HCT116 (cell line): ENCODE measurements around the gene APOM. TPM values are rescaled to one million over a fixed set of nuclear protein-coding genes. Genes with fewer than 3 reads are reported as not detected.

Experiments
- ATAC-seq: fragments of 200-7000 bp; cut with Tn5 transposase; 2 replicates; pipeline ENCODE4 v1.9.1; 2020; ENCODE audit warnings: mild to moderate bottlenecking, moderate library complexity
- BruUV-seq: library from RNA; stranded (reverse); fragments of 400-500 nt; replicated peaks from 2 replicates; lab custom pipeline; 2021; lab: Mats Ljungman, UMichigan
- CTCF ChIA-PET: fragments of 300-600 bp; sonication (Branson Sonifier 250); formaldehyde crosslinking; loops from one replicate; lab custom pipeline; 2021; ENCODE audit warnings: antibody characterized with exemption; lab: Charles Lee
- POLR2A ChIA-PET: fragments of 300-600, 350-600 bp; sonication (Branson Sonifier 250); formaldehyde crosslinking; loops from one replicate; lab custom pipeline; 2021; ENCODE audit warnings: antibody characterized with exemption; lab: Charles Lee
- RAD21 ChIA-PET, 2 experiments: fragments of 300-600 bp; sonication (Branson Sonifier 250); formaldehyde crosslinking; loops; one replicate each; lab custom pipeline; 2023; ENCODE audit warnings: low total read pairs in 2 of 2; ENCODE audit not compliant: uncharacterized antibody in 2 of 2, unreplicated experiment in 2 of 2, low non-redundant PET in 1 of 2; lab: Charles Lee
- DNase-seq: peaks from one replicate; pipeline ENCODE4 v3.0.0-alpha.2; 2010; ENCODE audit warnings: low read depth, low spot score
- H2AFZ ChIP-seq: fragments of 200-600 bp; shearing (Covaris generic), sonication (generic); 2 replicates; pipeline ENCODE4 v1.6.1; 2017; ENCODE audit warnings: low read depth, mixed run types, mixed read lengths, antibody characterized with exemption, low read length; ENCODE audit not compliant: poor library complexity, severe bottlenecking
- H3K27ac ChIP-seq: 2 replicates; pipeline ENCODE4 v1.5.1; 2012; ENCODE audit warnings: low read depth, low read length
- H3K27me3 ChIP-seq: fragments of 200-600 bp; sonication (generic); 2 replicates; pipeline ENCODE4 v1.6.1; 2016; ENCODE audit warnings: mixed run types, low read length, mixed read lengths; ENCODE audit not compliant: insufficient read depth
- H3K36me3 ChIP-seq, 2 experiments: fragments of 200-500 bp in 1 of 2; fragments of 200-600 bp in 1 of 2; sonication (Bioruptor generic) in 1 of 2; sonication (generic) in 1 of 2; 2 replicates each; pipeline versions ENCODE4 v1.5.1 to v1.6.1; 2014 to 2016; ENCODE audit warnings: low read length in 2 of 2, inconsistent platforms in 1 of 2, mixed read lengths in 1 of 2, mixed run types in 1 of 2; ENCODE audit not compliant: insufficient read depth in 2 of 2, control insufficient read depth in 1 of 2
- H3K4me1 ChIP-seq, 2 experiments: fragments of 200-600 bp in 1 of 2; sonication (generic) in 1 of 2; 2 replicates each; pipeline versions ENCODE4 v1.5.1 to v1.6.1; 2012 to 2017; ENCODE audit warnings: low read length in 2 of 2, inconsistent platforms in 1 of 2, mild to moderate bottlenecking in 1 of 2, mixed read lengths in 1 of 2, mixed run types in 1 of 2, moderate library complexity in 1 of 2; ENCODE audit not compliant: insufficient read depth in 2 of 2, control insufficient read depth in 1 of 2
- H3K4me2 ChIP-seq: fragments of 200-600 bp; sonication (generic); 2 replicates; pipeline ENCODE4 v1.6.1; 2017; ENCODE audit warnings: mixed run types, low read length, mixed read lengths
- H3K4me3 ChIP-seq, 2 experiments: fragments of 200-600 bp in 1 of 2; sonication (generic) in 1 of 2; replicated peaks in 1 of 2; 2 replicates each; pipeline ENCODE4 v1.5.1; 2011 to 2016; ENCODE audit warnings: low read length in 2 of 2, control low read depth in 1 of 2, low read depth in 1 of 2, mild to moderate bottlenecking in 1 of 2, mixed read lengths in 1 of 2, mixed run types in 1 of 2
- H3K79me2 ChIP-seq: fragments of 200-600 bp; sonication (generic); 2 replicates; pipeline ENCODE4 v1.6.1; 2017; ENCODE audit warnings: mild to moderate bottlenecking, mixed run types, low read length, moderate library complexity, mixed read lengths; ENCODE audit not compliant: insufficient read depth
- H3K9ac ChIP-seq: fragments of 200-600 bp; sonication (generic); 2 replicates; pipeline ENCODE4 v1.6.1; 2016; ENCODE audit warnings: low read length, mixed read lengths
- H3K9me2 ChIP-seq: fragments of 200-600 bp; sonication (generic), shearing (Covaris generic); 2 replicates; pipeline ENCODE4 v1.6.1; 2017; ENCODE audit warnings: mixed run types, mild to moderate bottlenecking, moderate library complexity; ENCODE audit not compliant: insufficient read depth
- H3K9me3 ChIP-seq, 2 experiments: fragments of 200-500 bp in 1 of 2; fragments of 200-600 bp in 1 of 2; sonication (Bioruptor generic) in 1 of 2; sonication (generic) in 1 of 2; 2 replicates each; pipeline ENCODE4 v1.6.1; 2014 to 2017; ENCODE audit warnings: low read length in 2 of 2, mixed read lengths in 2 of 2, inconsistent platforms in 1 of 2, low read depth in 1 of 2, mild to moderate bottlenecking in 1 of 2, mixed run types in 1 of 2, moderate library complexity in 1 of 2; ENCODE audit not compliant: control insufficient read depth in 1 of 2, insufficient read depth in 1 of 2
- H4K20me1 ChIP-seq: fragments of 200-600 bp; sonication (generic), shearing (Covaris generic); 2 replicates; pipeline ENCODE4 v1.6.1; 2017; ENCODE audit warnings: mixed run types, mild to moderate bottlenecking, moderate library complexity; ENCODE audit not compliant: insufficient read depth
- CBX3 ChIP-seq: IDR thresholded peaks from 2 replicates; pipeline ENCODE4 v1.6.1; 2012; ENCODE audit warnings: low read depth
- CEBPB ChIP-seq: IDR thresholded peaks from 2 replicates; pipeline ENCODE4 v1.6.1; 2012; ENCODE audit warnings: low read depth
- EGR1 ChIP-seq: IDR thresholded peaks from 2 replicates; pipeline ENCODE4 v1.6.1; 2012; ENCODE audit warnings: low read depth
- ELF1 ChIP-seq: IDR thresholded peaks from 2 replicates; pipeline ENCODE4 v1.6.1; 2012; ENCODE audit warnings: low read depth, borderline replicate concordance
- EZH2 ChIP-seq: fragments of 200-600 bp; sonication (generic); IDR thresholded peaks from 2 replicates; pipeline ENCODE4 v1.6.1; 2017; ENCODE audit warnings: antibody characterized with exemption, mixed run types
- EZH2phosphoT487 ChIP-seq: fragments of 200-600 bp; IDR thresholded peaks from 2 replicates; pipeline ENCODE4 v1.6.1; 2018; ENCODE audit warnings: antibody characterized with exemption, borderline replicate concordance
- FOSL1 ChIP-seq: IDR thresholded peaks from 2 replicates; pipeline ENCODE4 v1.6.1; 2012; ENCODE audit warnings: low read depth
- JUND ChIP-seq: IDR thresholded peaks from 2 replicates; pipeline ENCODE4 v1.6.1; 2012
- POLR2A ChIP-seq: IDR thresholded peaks from 2 replicates; pipeline ENCODE4 v1.7.0; 2011; ENCODE audit warnings: borderline replicate concordance; ENCODE audit not compliant: insufficient read depth, insufficient read length; ENCODE audit errors: extremely low read depth
- POLR2AphosphoS5 ChIP-seq: IDR thresholded peaks from 2 replicates; pipeline ENCODE4 v1.6.1; 2011; ENCODE audit warnings: mild to moderate bottlenecking, low read depth, low read length, moderate library complexity
- SIN3A ChIP-seq: IDR thresholded peaks from 2 replicates; pipeline ENCODE4 v1.6.1; 2012; ENCODE audit warnings: low read depth
- SP1 ChIP-seq: IDR thresholded peaks from 2 replicates; pipeline ENCODE4 v1.6.1; 2012; ENCODE audit warnings: low read depth
- SRF ChIP-seq: IDR thresholded peaks from 2 replicates; pipeline ENCODE4 v1.6.1; 2012; ENCODE audit warnings: low read depth
- TCF7L2 ChIP-seq: IDR thresholded peaks from 2 replicates; pipeline ENCODE4 v1.7.0; 2011; ENCODE audit warnings: borderline replicate concordance, inconsistent platforms; ENCODE audit not compliant: insufficient read depth, insufficient read length; ENCODE audit errors: extremely low read depth
- YY1 ChIP-seq: IDR thresholded peaks from 2 replicates; pipeline ENCODE4 v1.6.1; 2011; ENCODE audit warnings: low read length, low read depth, moderate library complexity, mild to moderate bottlenecking; ENCODE audit not compliant: insufficient replicate concordance; ENCODE audit errors: extremely low read depth
- ZFX ChIP-seq: fragments of 450-650 bp; IDR thresholded peaks from 2 replicates; pipeline ENCODE4 v1.6.1; 2017
- intact Hi-C: fragments of 100-400 bp; cut with micrococcal nuclease; formaldehyde crosslinking; loops from 2 replicates; pipeline ENCODE4 v1.10.0; 2022
- total RNA-seq: library from RNA; stranded (reverse); gene quantifications from one replicate; pipeline ENCODE4 v1.2.1, GENCODE V29; 2021; ENCODE audit not compliant: unreplicated experiment
- TF ChIP-seq, protein P1 (sequence below): IDR thresholded peaks from 2 replicates; pipeline ENCODE4 v1.6.1; 2011; ENCODE audit warnings: mild to moderate bottlenecking, low read length, moderate library complexity; ENCODE audit not compliant: insufficient replicate concordance; ENCODE audit errors: extremely low read depth
- TF ChIP-seq, protein P2 (sequence below), 3 experiments: fragments of 200-600 bp in 1 of 3; sonication (generic) in 1 of 3; IDR thresholded peaks in 2 of 3; conservative IDR thresholded peaks in 1 of 3; 2 replicates each; pipeline ENCODE4 v1.5.1; 2012 to 2017; ENCODE audit warnings: low read depth in 2 of 3, low read length in 2 of 3, antibody characterized with exemption in 1 of 3, borderline replicate concordance in 1 of 3, control low read depth in 1 of 3, mild to moderate bottlenecking in 1 of 3, mixed read lengths in 1 of 3, mixed run types in 1 of 3, moderate library complexity in 1 of 3; ENCODE audit not compliant: insufficient read depth in 1 of 3

APOM gene
- total RNA-seq, 1 experiment from 2014 or later, result 2.2 TPM

DNA sequence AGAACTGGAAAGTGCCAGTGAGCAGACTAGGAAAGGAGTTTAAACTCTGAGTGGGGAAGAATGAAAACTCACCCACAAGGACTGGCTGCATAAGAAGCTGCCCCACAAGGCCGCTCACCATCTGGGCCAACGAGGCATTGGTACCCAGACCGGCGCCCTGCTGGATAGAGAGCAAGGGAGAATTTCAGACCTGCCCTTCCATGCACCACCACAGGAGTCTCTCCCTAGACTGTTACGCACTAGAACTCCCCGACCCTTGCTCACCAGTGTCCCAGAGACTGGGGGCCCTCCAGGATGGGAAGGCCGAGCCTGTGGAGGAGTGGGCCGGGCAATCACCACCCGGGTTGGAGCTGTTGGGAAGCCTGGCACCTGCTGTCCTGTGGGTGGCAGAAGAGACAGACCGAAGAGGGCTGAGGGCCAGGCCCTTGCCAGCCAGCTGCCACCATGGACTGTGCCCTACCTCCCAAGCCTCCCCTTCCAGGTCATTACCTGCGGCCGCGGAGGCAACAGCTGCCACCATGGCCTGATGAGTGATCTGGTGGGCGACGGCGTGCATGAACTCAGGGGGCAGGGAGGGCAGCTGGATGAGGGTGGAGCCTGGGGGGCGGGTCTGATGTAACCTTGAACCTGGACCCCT is 11.8 kb upstream of the APOM start (continued):
- TF ChIP-seq, protein P1, sequence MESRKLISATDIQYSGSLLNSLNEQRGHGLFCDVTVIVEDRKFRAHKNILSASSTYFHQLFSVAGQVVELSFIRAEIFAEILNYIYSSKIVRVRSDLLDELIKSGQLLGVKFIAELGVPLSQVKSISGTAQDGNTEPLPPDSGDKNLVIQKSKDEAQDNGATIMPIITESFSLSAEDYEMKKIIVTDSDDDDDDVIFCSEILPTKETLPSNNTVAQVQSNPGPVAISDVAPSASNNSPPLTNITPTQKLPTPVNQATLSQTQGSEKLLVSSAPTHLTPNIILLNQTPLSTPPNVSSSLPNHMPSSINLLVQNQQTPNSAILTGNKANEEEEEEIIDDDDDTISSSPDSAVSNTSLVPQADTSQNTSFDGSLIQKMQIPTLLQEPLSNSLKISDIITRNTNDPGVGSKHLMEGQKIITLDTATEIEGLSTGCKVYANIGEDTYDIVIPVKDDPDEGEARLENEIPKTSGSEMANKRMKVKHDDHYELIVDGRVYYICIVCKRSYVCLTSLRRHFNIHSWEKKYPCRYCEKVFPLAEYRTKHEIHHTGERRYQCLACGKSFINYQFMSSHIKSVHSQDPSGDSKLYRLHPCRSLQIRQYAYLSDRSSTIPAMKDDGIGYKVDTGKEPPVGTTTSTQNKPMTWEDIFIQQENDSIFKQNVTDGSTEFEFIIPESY, result no peak
- TF ChIP-seq EGR1, result no peak
- no peak for TF ChIP-seq YY1
- no peak for TF ChIP-seq EZH2phosphoT487
- no peak for TF ChIP-seq JUND
- TF ChIP-seq SRF, result no peak

DNA sequence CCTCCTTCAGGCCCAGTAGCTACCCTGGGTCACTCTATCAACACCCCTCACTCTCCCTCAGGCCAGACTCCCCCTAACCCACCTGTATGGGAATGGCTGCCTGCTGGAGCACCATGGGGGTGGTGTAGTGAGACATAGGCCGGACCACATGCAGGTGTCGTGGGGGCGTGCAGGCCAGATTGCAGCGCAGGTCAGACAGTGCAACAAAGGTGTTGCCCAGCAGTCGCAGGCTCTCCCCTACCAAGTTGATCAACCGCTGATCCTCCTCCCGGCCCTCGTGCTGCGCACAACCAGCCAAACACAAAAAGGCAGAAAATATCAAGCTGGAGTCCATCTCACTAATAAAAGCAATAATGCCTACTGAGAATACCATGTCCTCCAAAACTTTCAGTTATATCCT is 10.4 kb upstream of the APOM start:
- CTCF ChIA-PET, result no interaction called here
- Histone ChIP-seq H2AFZ (no peak overlapping the region), H3K4me1 (no peaks in the 10 kb centered on the region), H3K9ac (no peak overlapping the region), H3K36me3 (peaks cover 58 to 70% of the 10 kb centered on the region in 2 experiments), H3K4me3 (no peak overlapping the region), H3K9me2 (no peaks in the 10 kb centered on the region), H3K4me2 (no peak overlapping the region), H3K9me3 (no peaks in the 10 kb centered on the region), H3K79me2 (peaks cover 33% of the 10 kb centered on the region), H4K20me1 (no peaks in the 10 kb centered on the region), H3K27me3 (no peaks in the 10 kb centered on the region), H3K27ac (no peak overlapping the region)
- TF ChIP-seq POLR2AphosphoS5, result no peak
- TF ChIP-seq, protein P2, sequence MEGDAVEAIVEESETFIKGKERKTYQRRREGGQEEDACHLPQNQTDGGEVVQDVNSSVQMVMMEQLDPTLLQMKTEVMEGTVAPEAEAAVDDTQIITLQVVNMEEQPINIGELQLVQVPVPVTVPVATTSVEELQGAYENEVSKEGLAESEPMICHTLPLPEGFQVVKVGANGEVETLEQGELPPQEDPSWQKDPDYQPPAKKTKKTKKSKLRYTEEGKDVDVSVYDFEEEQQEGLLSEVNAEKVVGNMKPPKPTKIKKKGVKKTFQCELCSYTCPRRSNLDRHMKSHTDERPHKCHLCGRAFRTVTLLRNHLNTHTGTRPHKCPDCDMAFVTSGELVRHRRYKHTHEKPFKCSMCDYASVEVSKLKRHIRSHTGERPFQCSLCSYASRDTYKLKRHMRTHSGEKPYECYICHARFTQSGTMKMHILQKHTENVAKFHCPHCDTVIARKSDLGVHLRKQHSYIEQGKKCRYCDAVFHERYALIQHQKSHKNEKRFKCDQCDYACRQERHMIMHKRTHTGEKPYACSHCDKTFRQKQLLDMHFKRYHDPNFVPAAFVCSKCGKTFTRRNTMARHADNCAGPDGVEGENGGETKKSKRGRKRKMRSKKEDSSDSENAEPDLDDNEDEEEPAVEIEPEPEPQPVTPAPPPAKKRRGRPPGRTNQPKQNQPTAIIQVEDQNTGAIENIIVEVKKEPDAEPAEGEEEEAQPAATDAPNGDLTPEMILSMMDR (IDR thresholded peaks at IDR 0.05 in 2 of 3, conservative IDR thresholded peaks at IDR 0.05 in 1 of 3; ENCODE audit: borderline replicate concordance in 1 of 3, insufficient read depth in 1 of 3, low read depth in 2 of 3, low read length in 2 of 3), result no peak
- TF ChIP-seq FOSL1, result no peak
- TF ChIP-seq CBX3, result no peak
- no peak for TF ChIP-seq ELF1
- TF ChIP-seq EZH2phosphoT487, result no peak
- TF ChIP-seq, protein P1, result no peak
- TF ChIP-seq SP1, result no peak
- no peak for TF ChIP-seq YY1
- TF ChIP-seq CEBPB, result no peak
- no peak for TF ChIP-seq SIN3A
- no peak for TF ChIP-seq ZFX
- no peak for TF ChIP-seq EZH2
- TF ChIP-seq TCF7L2, result no peak
- TF ChIP-seq JUND, result no peak
- no peak for TF ChIP-seq POLR2A
- no peak for TF ChIP-seq SRF
- intact Hi-C loops, result no loop called here
- RAD21 ChIA-PET, result no interaction called here
- DNase-seq, result no peak
- BruUV-seq, result no TSS peak
- ATAC-seq, result no peak
- POLR2A ChIA-PET, result no interaction called here
